GM12892 (cell line): ENCODE data around the gene GABRD.

Experiments
- POLR2A ChIP-seq: IDR thresholded peaks from 2 replicates; pipeline ENCODE4 v1.6.1; 2011; ENCODE audit warnings: low read depth, low read length, control low read depth
- POLR2AphosphoS5 ChIP-seq: IDR thresholded peaks from 2 replicates; pipeline ENCODE4 v1.6.1; 2011; ENCODE audit warnings: low read depth, low read length, control low read depth

GRCh38 chr1:2032737-2033136, 13.6 kb downstream of the GABRD start:
- TF ChIP-seq POLR2AphosphoS5, result no peak
- no peak for TF ChIP-seq POLR2A
